ENCODE measurements around the gene DEFB131B.
"Not testable (repeated sequence)": the region's sequence is repeated elsewhere in the genome, so short reads cannot be mapped to it uniquely, and the experiment has no call there.

Gene DEFB131B

GRCh38 chr11:71870661-71871060 lies 7.6 kb upstream of the DEFB131B start:
- not testable (repeated sequence) for H3K4me1 ChIP-seq (ENCODE audit: control insufficient read depth in 1 of 2, insufficient read depth in 1 of 2, low read depth in 1 of 2, low read length in 1 of 2); H3K27me3 ChIP-seq; H3K27ac ChIP-seq; H3K9me3 ChIP-seq; H3K36me3 ChIP-seq; H3K4me3 ChIP-seq (ENCODE audit: low read depth in 1 of 2, low read length in 1 of 2)

- not testable (repeated sequence) for H3K36me3 ChIP-seq
Observed at GRCh38 chr11:71876262-71876661, 2.0 kb upstream of the DEFB131B start.

GRCh38 chr11:71885806-71886205 lies 7.6 kb downstream of the DEFB131B start:
- H3K4me1 ChIP-seq (ENCODE audit: control insufficient read depth in 1 of 2, insufficient read depth in 1 of 2, low read depth in 1 of 2, low read length in 1 of 2); H3K9me3 ChIP-seq; H3K36me3 ChIP-seq; H3K27ac ChIP-seq; H3K27me3 ChIP-seq; H3K4me3 ChIP-seq (ENCODE audit: low read depth in 1 of 2, low read length in 1 of 2): not testable (repeated sequence)

More at GRCh38 chr11:71876262-71876661, 2.0 kb upstream of the DEFB131B start:
- not testable (repeated sequence) for H3K4me1 ChIP-seq (ENCODE audit: control insufficient read depth in 1 of 2, insufficient read depth in 1 of 2, low read depth in 1 of 2, low read length in 1 of 2); H3K4me3 ChIP-seq (ENCODE audit: low read depth in 1 of 2, low read length in 1 of 2); H3K27ac ChIP-seq; H3K27me3 ChIP-seq; H3K9me3 ChIP-seq

GRCh38 chr11:71888335-71889010 lies 10.2 kb downstream of the DEFB131B start:
- H3K27ac ChIP-seq; H3K4me3 ChIP-seq (ENCODE audit: low read depth in 1 of 2, low read length in 1 of 2); H3K9me3 ChIP-seq: not testable (repeated sequence)

DNA sequence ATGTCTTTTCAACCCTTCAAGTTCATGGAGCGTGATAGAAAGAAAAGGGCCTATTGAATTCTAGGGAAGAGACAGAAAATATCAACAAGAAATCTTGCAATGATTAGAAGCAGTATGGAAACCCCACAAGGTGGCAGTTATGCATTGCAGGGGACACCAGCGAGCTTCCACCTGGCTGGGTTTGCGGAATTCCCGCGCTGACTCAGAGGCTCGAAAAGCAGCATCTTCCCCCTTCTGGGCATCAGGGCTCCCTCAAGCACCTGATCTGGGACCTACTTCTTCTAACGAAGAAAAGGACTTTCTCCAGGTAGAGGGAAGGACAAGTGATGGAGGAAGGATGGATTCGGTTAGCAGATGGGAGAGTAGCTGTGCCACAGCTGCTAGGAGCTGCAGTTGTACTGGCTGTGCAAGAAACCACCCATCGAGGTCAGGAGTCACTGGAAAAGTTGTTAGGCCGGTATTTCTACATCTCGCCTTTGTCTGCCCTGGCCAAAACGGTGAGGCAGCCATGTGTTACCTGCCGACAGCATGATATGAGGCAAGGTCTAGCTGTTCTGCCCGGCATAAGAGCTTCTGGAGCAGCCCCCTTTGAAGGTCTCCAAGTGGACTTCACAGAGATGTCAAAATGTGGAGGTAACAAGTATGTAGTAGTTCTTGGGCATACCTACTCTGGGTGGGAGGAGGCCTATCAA lies 11.1 kb downstream of the DEFB131B start:
- H3K27ac ChIP-seq; H3K4me1 ChIP-seq (ENCODE audit: control insufficient read depth in 1 of 2, insufficient read depth in 1 of 2, low read depth in 1 of 2, low read length in 1 of 2); H3K36me3 ChIP-seq; H3K4me3 ChIP-seq (ENCODE audit: low read depth in 1 of 2, low read length in 1 of 2); H3K9me3 ChIP-seq; H3K27me3 ChIP-seq: not testable (repeated sequence)

More at GRCh38 chr11:71888335-71889010, 10.2 kb downstream of the DEFB131B start:
- H3K36me3 ChIP-seq; H3K27me3 ChIP-seq; H3K4me1 ChIP-seq (ENCODE audit: control insufficient read depth in 1 of 2, insufficient read depth in 1 of 2, low read depth in 1 of 2, low read length in 1 of 2): not testable (repeated sequence)

- TF ChIP-seq CTCF (IDR thresholded peaks at IDR 0.05): no peak
- no peaks in the 10 kb centered on the region for H3K27me3 ChIP-seq
- no peaks in the 10 kb centered on the region for H3K9me3 ChIP-seq
- H3K27ac ChIP-seq: no peak overlapping the region
- H3K4me3 ChIP-seq (ENCODE audit: low read depth in 1 of 2, low read length in 1 of 2): no peak overlapping the region
- no peaks in the 10 kb centered on the region for H3K36me3 ChIP-seq
- H3K4me1 ChIP-seq (ENCODE audit: control insufficient read depth in 1 of 2, insufficient read depth in 1 of 2, low read depth in 1 of 2, low read length in 1 of 2): no peaks in the 10 kb centered on the region
Observed at GRCh38 chr11:71895961-71896360, 17.7 kb downstream of the DEFB131B start.

DNA sequence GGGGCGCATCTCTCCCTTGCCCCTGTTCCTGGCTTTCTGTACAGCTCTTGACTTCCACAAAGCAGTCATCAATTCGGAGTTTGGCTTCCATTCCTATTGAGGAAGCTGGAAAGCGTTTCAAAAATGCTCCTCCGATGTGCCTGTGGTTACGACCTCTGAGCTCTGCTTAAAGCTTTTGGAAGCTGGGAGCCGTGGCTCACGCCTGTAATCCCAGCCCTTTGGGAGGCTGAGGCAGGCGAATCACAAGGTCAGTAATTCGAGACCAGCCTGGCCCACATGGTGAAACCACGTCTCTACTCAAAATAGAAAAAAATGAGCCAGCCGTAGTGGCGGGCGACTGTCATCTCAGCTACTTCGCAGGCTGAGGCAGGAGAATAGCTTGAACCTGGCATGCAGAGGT lies 22.9 kb downstream of the DEFB131B start:
- H3K4me3 ChIP-seq (ENCODE audit: low read depth in 1 of 2, low read length in 1 of 2); H3K9me3 ChIP-seq; H3K36me3 ChIP-seq; H3K27me3 ChIP-seq; H3K4me1 ChIP-seq (ENCODE audit: control insufficient read depth in 1 of 2, insufficient read depth in 1 of 2, low read depth in 1 of 2, low read length in 1 of 2); H3K27ac ChIP-seq: not testable (repeated sequence)

GRCh38 chr11:71908218-71908617 lies 30.0 kb downstream of the DEFB131B start:
- Histone ChIP-seq H3K27me3 (no peaks in the 10 kb centered on the region), H3K36me3 (peaks cover 15% of the 10 kb centered on the region), H3K4me3 (ENCODE audit: low read depth in 1 of 2, low read length in 1 of 2) (no peak overlapping the region), H3K4me1 (ENCODE audit: control insufficient read depth in 1 of 2, insufficient read depth in 1 of 2, low read depth in 1 of 2, low read length in 1 of 2) (no peaks in the 10 kb centered on the region), H3K27ac (no peak overlapping the region), H3K9me3 (no peaks in the 10 kb centered on the region)
- TF ChIP-seq CTCF (IDR thresholded peaks at IDR 0.05): no peak

GRCh38 chr11:71910775-71911174 lies 32.5 kb downstream of the DEFB131B start:
- not testable (repeated sequence) for H3K4me1 ChIP-seq (ENCODE audit: control insufficient read depth in 1 of 2, insufficient read depth in 1 of 2, low read depth in 1 of 2, low read length in 1 of 2); H3K27ac ChIP-seq; H3K4me3 ChIP-seq (ENCODE audit: low read depth in 1 of 2, low read length in 1 of 2); H3K27me3 ChIP-seq; H3K9me3 ChIP-seq
- peaks cover 32% of the 10 kb centered on the region for H3K36me3 ChIP-seq

GRCh38 chr11:71911321-71911985 lies 33.2 kb downstream of the DEFB131B start:
- not testable (repeated sequence) for H3K27ac ChIP-seq; H3K27me3 ChIP-seq; H3K4me3 ChIP-seq (ENCODE audit: low read depth in 1 of 2, low read length in 1 of 2); H3K9me3 ChIP-seq; H3K4me1 ChIP-seq (ENCODE audit: control insufficient read depth in 1 of 2, insufficient read depth in 1 of 2, low read depth in 1 of 2, low read length in 1 of 2)
- peaks cover 38% of the 10 kb centered on the region for H3K36me3 ChIP-seq

DNA sequence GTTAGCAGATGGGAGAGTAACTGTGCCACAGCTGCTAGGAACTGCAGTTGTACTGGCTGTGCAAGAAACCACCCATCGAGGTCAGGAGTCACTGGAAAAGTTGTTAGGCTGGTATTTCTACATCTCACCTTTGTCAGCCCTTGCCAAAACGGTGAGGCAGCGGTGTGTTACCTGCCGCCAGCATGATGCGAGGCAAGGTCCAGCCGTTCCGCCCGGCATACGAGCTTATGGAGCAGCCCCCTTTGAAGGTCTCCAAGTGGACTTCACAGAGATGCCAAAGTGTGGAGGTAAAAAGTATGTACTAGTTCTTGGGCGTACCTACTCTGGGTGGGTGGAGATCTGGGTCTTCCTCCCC lies 33.7 kb downstream of the DEFB131B start:
- not testable (repeated sequence) for H3K4me3 ChIP-seq (ENCODE audit: low read depth in 1 of 2, low read length in 1 of 2); H3K27ac ChIP-seq; H3K9me3 ChIP-seq; H3K4me1 ChIP-seq (ENCODE audit: control insufficient read depth in 1 of 2, insufficient read depth in 1 of 2, low read depth in 1 of 2, low read length in 1 of 2); H3K27me3 ChIP-seq
- peaks cover 43% of the 10 kb centered on the region for H3K36me3 ChIP-seq

Measured in neutrophil (primary cell).